ENCODE data around the gene CDH2.

Gene CDH2

DNA sequence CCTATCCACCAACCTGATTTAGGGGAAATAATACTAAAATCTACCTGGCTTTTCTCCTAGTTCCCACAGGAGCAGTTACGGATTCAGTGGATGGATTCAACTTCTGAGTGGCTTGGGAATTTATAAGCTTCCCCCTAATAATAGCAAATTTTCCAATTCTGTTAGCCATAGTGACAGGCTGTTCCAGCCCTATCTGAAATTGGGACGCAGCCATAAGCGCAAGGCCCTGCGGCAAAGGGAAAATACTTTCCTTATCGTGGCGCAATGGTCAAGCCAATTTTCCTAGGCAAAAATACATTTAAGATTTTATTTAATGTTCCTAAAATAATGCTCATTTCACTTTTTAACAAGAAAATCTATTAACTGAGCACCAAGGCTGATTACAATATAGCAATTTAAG, 49.7 kb downstream of the CDH2 start:
- ATAC-seq (no peak), DNase-seq (no peak)

DNA sequence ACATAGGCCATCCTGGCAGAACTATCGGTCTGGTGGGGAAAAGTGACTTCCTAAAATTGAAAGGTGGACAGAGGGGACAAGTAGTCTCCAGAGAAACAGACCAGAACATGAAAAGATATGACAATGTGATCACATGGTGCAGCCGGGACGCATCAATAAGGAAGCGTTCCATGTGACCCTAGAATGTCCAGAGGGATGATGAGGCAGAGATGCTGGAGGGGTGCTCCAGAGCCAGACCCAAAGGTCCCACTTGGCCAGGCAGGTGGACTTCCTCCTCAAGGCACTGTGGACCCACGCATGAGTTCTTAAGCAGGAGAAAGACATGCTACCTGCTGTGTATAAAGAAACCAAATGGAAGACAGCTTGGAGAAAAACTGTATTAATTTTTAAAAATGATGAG, 50.2 kb downstream of the CDH2 start:
- DNase-seq = no peak
- no peak for ATAC-seq

DNA sequence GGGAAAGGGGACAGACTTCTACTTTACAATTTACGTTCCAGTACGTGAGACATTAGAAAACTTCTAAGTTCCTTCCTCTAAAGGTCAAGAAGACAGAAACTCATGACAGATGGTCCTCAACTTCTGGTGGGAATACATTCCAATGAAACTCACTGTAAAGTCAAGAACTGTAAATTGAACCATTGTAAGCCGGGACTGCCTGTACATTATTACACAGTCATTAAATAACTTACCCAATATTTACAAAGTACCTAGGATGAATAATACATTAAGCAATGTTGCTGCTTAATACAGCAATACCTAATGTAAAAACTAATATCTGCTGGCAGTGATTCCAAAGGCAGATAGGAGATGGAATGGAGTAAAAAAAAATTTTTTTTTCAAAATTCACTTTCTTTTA, 51.9 kb downstream of the CDH2 start:
- DNase-seq = no peak
- ATAC-seq = no peak

GRCh38 chr18:28124131-28125029, 52.5 kb downstream of the CDH2 start:
- no peak for ATAC-seq
- DNase-seq = no peak

- DNase-seq (no peak), ATAC-seq (no peak)
These were observed 53.4 kb downstream of the CDH2 start for GRCh38 chr18:28123401-28124030.

- DNase-seq (no peak), ATAC-seq (no peak)
These were observed 56.0 kb downstream of the CDH2 start for GRCh38 chr18:28120828-28121515.

DNA sequence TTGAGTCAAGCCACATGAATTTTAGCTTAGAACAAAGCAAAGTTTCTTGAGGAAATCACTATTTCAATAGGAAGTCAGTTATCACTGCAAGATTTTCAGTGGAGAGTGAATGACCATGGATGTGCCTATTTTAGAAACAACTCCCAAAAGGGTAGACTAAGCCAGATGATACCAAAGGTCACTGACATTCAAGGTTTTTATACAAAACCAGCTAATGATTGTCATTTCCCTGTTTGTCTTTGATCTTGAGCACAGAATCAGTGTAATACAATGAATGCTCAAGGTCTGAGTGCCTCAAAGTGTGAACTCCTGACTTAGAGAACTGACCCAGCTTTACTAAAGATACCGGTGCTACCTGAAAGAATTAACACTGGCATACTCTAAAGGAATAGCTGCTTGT, 60.5 kb downstream of the CDH2 start:
- ATAC-seq (no peak), DNase-seq (no peak)

DNA sequence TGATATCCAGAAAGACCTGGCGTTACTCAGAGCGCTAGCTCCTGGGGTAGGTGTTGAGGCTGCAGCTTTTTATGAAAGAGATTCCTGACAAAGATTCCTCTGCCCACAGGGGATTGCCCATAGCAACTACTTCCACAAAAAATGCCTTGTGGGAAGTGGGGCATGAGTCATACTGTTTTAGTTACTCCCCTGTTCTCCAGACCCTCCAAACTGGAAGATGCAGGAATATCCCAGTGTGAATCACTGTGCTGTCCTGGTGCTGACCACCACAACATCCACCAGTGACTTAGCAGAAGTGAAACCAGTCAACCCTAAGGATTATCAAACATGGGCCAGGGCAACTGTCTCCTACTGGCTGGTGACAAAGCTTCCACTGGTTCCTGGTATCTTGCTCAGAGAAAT, 61.8 kb downstream of the CDH2 start:
- no peak for DNase-seq
- no peak for ATAC-seq

DNA sequence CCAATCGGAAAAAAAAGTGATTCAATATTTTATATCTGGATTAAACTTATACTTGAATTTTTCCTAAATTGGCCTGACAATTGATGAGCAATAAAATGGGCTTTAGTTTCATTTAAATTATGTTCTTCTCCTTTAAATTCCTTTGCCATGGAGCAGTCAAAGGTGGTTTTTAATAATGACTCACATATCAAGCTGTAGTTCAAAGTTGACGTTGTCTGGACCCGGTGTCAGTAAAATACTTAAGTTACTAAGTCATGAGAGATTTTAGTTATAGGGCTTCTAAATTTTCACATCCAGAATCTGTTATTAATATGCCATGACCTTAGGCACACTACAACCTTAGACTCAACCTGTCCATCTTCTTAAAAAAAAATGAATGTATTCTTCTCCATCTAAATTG, 62.5 kb downstream of the CDH2 start:
- ATAC-seq = no peak
- no peak for DNase-seq

DNA sequence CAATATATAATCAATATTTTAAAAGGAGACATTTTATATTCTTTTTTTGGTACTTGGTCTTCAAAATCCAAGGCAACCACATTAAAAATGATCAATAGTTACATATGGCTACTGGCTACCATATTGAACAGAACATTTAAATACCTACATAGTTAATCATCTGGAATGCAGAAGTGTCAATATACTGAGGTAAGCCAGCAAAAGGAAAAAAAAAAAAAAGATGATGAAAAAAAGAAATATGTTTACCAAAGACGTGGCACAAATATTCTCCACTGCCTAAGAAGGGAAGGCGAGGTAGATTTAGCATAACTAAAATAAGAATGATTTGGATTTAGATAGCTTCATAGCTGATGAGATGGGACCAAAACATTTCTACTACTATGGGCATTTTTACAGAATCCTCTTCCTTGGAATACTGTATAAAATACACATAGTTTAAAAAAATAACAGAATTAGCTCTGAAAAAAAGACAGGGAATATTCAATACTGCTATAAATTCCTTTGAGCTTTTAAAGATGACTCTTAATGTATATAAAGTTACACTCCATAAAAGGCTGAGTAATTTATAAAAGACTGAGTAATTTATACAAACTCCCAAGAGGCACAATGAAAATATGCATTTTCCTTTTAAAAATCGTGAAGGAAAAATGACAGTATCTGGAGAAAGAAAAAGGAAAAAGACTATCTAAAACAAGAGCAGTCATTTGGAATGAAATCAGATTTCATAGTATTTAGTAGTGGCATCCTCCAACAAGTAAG, 63.5 kb downstream of the CDH2 start:
- no peak for DNase-seq
- no peak for ATAC-seq

DNA sequence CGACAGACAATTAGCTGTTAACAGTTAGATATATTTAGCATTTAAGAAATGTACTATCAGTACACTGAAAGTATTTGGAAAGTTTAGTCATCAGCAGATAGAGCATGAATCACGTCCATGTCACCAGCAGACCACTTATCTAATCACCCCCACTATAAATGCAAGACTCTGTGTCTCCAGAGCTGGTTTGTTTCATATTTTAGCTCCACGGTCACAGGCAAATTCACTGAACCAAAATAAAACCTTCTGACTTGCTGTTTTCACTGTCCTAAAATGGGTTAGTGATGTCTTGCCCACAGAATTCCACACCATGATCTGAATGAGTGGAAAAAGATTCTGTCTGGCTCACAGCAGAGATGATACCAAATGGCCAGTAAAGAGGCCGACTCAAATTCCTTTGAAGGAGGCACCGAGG, 64.9 kb downstream of the CDH2 start:
- ATAC-seq = no peak

GRCh38 chr18:28110924-28111323, 66.0 kb downstream of the CDH2 start:
- ATAC-seq (no peak), DNase-seq (no peak)

More for the DNA sequence above, 64.9 kb downstream of the CDH2 start:
- no peak for DNase-seq

DNA sequence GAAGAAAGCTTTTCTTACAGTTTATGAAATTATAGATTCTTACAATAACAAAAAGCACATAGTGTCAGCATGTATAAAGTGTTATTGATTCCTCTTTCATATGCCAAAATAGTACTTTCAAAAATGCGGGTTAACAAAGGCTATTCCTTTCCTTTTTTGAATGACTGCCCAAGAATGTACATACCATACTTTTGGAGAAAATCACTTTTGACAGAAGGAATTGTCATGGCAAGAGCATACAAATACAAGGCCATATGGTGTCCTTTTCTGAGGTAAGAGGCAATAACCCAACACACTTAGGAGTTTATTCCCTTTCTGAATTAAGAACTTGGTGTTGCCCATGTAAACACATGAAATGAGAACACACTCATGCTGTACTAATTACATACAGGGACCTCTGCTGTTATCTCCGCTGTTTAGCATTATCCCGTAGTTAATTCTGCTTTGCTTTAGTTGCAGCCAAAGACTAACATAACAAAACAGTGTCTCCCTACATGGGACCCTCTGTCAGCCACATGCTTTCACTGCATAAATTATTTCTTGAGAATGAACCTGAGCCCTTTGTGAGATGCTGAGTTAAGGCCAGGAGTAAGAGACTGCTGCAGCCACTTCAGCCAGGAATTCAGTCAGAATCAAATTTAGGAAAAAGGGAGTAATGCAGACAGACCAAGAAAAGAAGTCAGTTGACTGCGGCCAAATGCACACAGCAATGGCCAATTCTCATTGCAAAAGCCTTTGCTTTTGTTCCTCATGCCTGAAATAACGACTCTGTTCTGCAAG, 67.0 kb downstream of the CDH2 start:
- DNase-seq = no peak
- ATAC-seq = no peak

DNA sequence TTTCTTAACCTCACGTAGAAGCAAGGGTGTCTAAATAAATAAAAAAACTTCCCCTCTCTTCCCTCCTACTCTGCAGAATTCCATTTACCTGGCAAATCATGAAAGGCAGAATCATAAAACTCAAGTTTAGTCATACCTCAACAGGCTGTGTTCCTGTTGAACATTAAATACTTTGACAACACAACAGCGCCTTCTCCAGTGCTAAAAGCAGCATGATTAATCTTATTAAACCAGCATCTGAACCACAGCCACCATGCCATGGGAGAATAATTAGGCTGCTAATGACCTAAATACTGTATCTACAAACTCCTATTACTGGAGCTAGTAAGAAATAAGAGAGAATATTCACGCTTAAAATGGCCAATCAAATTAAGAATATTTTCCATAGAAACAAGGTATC, 68.1 kb downstream of the CDH2 start:
- ATAC-seq = no peak
- DNase-seq = no peak

- ATAC-seq (no peak), DNase-seq (no peak)
These were observed 68.7 kb downstream of the CDH2 start for GRCh38 chr18:28108254-28108653.

DNA sequence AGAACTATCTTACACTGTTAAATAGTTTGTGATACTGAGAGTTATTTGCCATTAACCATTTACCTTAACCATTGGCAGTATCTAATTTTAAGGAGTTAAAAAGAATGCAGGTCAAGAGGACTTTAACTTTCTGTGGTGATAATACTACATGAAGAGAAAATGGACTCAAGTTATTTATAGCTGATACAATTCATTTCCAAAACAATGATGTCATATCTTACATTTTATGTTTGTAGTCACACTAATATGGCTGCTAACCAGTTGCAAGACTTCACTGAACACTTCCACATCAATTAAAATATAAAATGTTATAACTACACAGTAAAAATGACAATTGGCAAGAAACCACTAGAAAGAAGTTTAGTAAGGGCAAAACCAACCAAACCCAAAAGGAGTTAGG, 77.7 kb downstream of the CDH2 start:
- ATAC-seq = no peak

DNA sequence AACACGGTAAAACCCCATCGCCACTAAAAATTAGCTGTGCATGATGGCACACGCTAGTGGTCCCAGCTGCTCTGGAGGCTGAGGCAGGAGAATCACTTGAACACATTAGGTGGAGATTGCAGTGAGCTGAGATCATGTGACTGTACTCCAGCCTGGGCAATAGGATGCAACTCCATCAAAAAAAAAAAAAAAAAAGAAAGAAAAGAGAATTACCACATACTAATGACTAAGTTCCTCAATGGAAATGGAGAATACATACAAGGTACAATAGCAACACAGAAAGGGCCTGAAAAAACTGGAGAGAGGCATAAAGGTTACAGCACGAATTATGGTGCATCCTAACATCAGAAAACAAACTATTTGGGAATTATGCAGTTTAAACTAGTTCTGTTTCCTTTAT, 81.3 kb downstream of the CDH2 start:
- no peak for ATAC-seq
- no peak for DNase-seq

More for the DNA sequence above, 77.7 kb downstream of the CDH2 start:
- DNase-seq = no peak

GRCh38 chr18:28095041-28095440, 81.9 kb downstream of the CDH2 start:
- DNase-seq = no peak

GRCh38 chr18:28091197-28091596, 85.7 kb downstream of the CDH2 start:
- no peak for ATAC-seq
- DNase-seq = no peak

More at GRCh38 chr18:28095041-28095440, 81.9 kb downstream of the CDH2 start:
- no peak for ATAC-seq

DNA sequence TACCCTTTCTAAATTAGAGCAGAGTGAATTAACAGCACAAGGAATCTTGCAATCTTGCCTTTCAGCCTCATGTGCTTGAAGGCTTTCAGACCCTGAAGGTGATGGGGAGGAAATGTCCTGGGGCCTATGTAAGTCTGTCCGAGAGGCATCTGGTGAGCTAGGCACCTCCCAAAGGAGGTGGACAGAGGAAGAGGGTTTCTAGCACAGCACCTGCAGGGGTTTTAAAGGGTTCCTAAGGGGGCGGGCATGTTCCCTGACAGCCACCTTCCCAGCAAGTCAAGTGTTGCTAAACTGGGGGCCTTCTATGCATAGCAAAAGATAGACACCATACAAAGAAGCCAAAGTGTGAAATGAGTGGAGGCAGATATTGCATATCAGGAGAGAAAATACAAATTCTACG, 88.5 kb downstream of the CDH2 start:
- DNase-seq (no peak), ATAC-seq (no peak)

Measured in stimulated activated naive CD8-positive, alpha-beta T cell treated with anti-CD3 and anti-CD28 coated beads, Interleukin-15, Interleukin-2, amounts not matched to agents 100 U/mL and 50 U/mL, for 24 hours (primary cell).